Type B pancreatic cell (in vitro differentiated cells): ENCODE measurements around the gene PROK1. TPM values are rescaled to one million over a fixed set of nuclear protein-coding genes. Genes with fewer than 3 reads are reported as not detected.

Source experiments
- DNase-seq: peaks from one replicate; pipeline ENCODE4 v3.0.0; 2021; ENCODE audit warnings: mixed read lengths; ENCODE audit not compliant: unreplicated experiment; ENCODE audit errors: extremely low spot score
- H3K27ac Mint-ChIP-seq: 2 replicates; pipeline ENCODE4 v1.8.0; 2021; ENCODE audit warnings: mild to moderate bottlenecking, mixed read lengths
- H3K27me3 Mint-ChIP-seq: 2 replicates; pipeline ENCODE4 v1.8.0; 2021; ENCODE audit warnings: mixed read lengths
- H3K36me3 Mint-ChIP-seq: 2 replicates; pipeline ENCODE4 v1.8.0; 2021; ENCODE audit warnings: mixed read lengths
- H3K4me1 Mint-ChIP-seq: one replicate; pipeline ENCODE4 v1.8.0; 2021; ENCODE audit warnings: mixed read lengths; ENCODE audit not compliant: unreplicated experiment
- H3K4me3 Mint-ChIP-seq: 2 replicates; pipeline ENCODE4 v1.8.0; 2021; ENCODE audit warnings: mild to moderate bottlenecking, mixed read lengths
- H3K9me3 Mint-ChIP-seq: 2 replicates; pipeline ENCODE4 v1.8.0; 2021; ENCODE audit warnings: mixed read lengths
- total RNA-seq: library from RNA; stranded (reverse); gene quantifications from 2 replicates; pipeline ENCODE4 v1.2.1, GENCODE V29; 2021; ENCODE audit warnings: low replicate concordance
- TF ChIP-seq, protein P1 (sequence below): fragments of 200-600 bp; sonication (generic); conservative IDR thresholded peaks from 2 replicates; pipeline ENCODE4 v1.5.0; 2021; ENCODE audit warnings: antibody characterized with exemption, mild to moderate bottlenecking

The PROK1 gene
- total RNA-seq, 1 donor from 2014 or later = 0.29 TPM

- TF ChIP-seq, protein P1, sequence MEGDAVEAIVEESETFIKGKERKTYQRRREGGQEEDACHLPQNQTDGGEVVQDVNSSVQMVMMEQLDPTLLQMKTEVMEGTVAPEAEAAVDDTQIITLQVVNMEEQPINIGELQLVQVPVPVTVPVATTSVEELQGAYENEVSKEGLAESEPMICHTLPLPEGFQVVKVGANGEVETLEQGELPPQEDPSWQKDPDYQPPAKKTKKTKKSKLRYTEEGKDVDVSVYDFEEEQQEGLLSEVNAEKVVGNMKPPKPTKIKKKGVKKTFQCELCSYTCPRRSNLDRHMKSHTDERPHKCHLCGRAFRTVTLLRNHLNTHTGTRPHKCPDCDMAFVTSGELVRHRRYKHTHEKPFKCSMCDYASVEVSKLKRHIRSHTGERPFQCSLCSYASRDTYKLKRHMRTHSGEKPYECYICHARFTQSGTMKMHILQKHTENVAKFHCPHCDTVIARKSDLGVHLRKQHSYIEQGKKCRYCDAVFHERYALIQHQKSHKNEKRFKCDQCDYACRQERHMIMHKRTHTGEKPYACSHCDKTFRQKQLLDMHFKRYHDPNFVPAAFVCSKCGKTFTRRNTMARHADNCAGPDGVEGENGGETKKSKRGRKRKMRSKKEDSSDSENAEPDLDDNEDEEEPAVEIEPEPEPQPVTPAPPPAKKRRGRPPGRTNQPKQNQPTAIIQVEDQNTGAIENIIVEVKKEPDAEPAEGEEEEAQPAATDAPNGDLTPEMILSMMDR = no peak
- Mint-ChIP-seq H3K4me3 (no peak overlapping the region), H3K27ac (no peak overlapping the region), H3K4me1 (no peaks in the 10 kb centered on the region), H3K36me3 (no peaks in the 10 kb centered on the region), H3K27me3 (peaks cover 29% of the 10 kb centered on the region), H3K9me3 (peaks cover 5% of the 10 kb centered on the region)
- no peak for DNase-seq
Observed at GRCh38 chr1:110420874-110421793, 29.8 kb upstream of the PROK1 start.

DNA sequence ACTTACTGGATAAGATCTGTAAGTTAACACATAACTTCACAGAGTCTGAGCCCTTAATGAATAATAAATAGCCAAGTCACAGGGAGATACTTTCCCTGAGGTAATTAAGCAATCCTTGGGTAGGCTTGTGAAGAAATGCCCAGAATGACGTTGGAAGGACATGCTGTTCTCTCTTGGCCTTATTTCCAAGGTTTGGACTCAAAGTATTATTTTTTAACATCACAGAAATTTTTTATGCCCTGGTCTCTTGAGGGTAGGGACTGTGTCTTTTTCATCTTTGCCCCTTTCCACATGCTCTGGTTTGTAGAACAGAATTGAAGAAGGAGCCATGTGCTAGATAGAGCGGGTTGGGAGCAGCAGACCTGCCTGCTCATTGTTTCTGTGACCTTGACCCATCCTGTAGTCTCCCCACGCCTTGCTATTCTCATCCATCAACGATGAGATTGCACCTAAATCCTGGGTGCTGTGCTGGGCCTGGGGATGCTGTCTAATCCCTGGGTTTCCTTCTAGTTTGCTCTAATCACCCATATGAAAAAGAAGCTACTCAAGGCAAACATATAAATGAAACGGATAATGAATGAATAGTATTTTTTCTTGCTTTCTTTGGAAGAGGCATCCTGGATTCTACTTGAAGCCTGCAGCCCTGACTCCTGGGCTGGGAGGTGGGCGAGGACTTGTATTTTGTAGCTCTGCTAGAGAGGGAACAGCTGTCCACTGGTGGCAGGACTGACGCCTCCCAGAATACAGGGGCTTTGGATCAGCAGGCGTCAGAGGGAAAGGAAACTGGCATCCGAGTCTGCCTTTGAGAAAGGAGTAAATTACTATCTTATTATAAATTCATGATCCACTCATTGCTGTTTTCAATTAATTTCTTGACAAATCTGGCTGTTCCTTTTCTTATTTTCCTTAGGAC is 26.0 kb upstream of the PROK1 start:
- no peaks in the 10 kb centered on the region for H3K4me1 Mint-ChIP-seq
- no peak overlapping the region for H3K4me3 Mint-ChIP-seq
- no peak overlapping the region for H3K27ac Mint-ChIP-seq
- no peaks in the 10 kb centered on the region for H3K36me3 Mint-ChIP-seq
- H3K27me3 Mint-ChIP-seq = peaks cover 19% of the 10 kb centered on the region
- peaks cover 5% of the 10 kb centered on the region for H3K9me3 Mint-ChIP-seq
- TF ChIP-seq, protein P1 = no peak
- no peak for DNase-seq

DNA sequence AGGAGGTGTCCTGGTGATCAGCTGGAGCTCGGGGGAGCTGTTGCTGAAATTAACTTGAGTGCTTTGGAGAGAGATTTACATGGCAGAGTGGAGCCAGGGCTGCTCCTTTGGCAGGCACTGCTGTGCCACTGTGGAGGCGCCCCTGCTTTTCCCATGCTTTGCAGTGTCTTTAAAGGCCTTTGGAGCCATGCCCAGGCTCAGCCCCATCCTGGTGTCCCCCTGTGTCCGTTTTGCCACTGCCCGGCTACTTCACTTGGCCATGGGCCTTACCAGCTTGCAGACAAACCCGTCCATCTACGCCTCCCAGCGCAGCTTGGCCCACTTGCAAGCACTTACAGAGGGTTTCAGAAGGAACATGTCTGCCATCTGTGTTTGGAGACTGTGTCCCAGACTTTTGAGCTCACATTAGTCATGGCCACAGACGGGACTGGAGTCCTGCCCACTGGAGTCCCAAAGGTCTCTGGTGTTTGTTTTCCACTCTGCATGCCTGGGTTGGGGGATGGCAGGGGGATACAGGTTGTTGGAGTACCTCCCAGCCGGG is 25.3 kb upstream of the PROK1 start:
- TF ChIP-seq, protein P1 = no peak
- no peaks in the 10 kb centered on the region for H3K36me3 Mint-ChIP-seq

DNA sequence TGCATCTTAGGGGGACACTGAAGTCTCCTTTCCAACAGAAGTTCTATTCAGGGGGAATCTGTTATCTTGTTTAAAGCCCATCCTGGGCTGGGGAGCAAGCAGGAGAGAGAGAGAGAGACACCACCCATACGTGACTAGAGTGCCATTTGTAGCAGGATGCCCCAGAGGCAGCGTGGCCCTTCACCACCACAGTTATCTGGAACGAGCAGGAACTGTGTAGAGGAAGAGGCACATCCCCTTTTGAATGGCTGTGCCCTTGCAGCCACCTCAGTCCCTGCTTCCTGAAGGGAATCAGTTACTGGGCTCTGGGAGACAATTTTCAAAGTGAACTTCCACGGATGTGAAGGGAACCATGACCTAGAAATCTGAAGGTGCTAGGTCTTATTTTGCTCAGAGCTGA is 24.1 kb upstream of the PROK1 start:
- H3K4me1 Mint-ChIP-seq = no peaks in the 10 kb centered on the region
- peaks cover 32% of the 10 kb centered on the region for H3K27me3 Mint-ChIP-seq
- TF ChIP-seq, protein P1 = no peak
- no peak overlapping the region for H3K4me3 Mint-ChIP-seq
- H3K27ac Mint-ChIP-seq = no peak overlapping the region
- H3K36me3 Mint-ChIP-seq = no peaks in the 10 kb centered on the region
- DNase-seq = no peak
- H3K9me3 Mint-ChIP-seq = no peaks in the 10 kb centered on the region

More for the DNA sequence above, 25.3 kb upstream of the PROK1 start:
- peaks cover 27% of the 10 kb centered on the region for H3K27me3 Mint-ChIP-seq
- no peak overlapping the region for H3K27ac Mint-ChIP-seq
- peaks cover 5% of the 10 kb centered on the region for H3K9me3 Mint-ChIP-seq
- H3K4me3 Mint-ChIP-seq = no peak overlapping the region
- DNase-seq = no peak
- H3K4me1 Mint-ChIP-seq = no peaks in the 10 kb centered on the region

DNA sequence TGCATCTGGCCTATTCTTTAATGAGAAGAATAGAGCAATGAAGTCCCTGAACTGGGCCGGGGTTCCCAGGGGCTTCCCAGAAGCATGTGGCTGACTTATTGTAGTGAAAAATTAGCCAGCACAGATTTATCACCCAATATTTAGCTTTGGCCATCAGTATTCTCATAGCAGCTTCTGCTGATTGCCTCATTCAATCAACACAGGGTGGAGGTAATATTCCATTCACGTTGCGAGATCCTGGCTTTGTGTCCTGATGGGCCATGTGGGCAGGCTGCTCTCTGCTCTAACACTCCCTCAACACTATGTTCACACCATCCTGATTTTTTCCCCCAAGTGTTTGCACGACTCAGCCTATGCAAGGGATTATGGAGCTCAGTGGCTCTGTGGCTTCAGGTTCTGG is 22.0 kb upstream of the PROK1 start:
- H3K27me3 Mint-ChIP-seq = peaks cover 31% of the 10 kb centered on the region
- no peaks in the 10 kb centered on the region for H3K9me3 Mint-ChIP-seq

More for the DNA sequence above, 22.0 kb upstream of the PROK1 start:
- Mint-ChIP-seq H3K27ac (no peak overlapping the region), H3K36me3 (no peaks in the 10 kb centered on the region), H3K4me3 (no peak overlapping the region), H3K4me1 (peaks cover 5% of the 10 kb centered on the region)
- TF ChIP-seq, protein P1 = no peak
- DNase-seq = no peak
